SHP77 treated with DMSO at 0.1 percent for 48 hours (cell line): ENCODE results near the gene EN2.

Experiments used
- DNase-seq: peaks from one replicate; lab custom pipeline; 2025; lab: John Stamatoyannopoulos, UW

The EN2 gene

GRCh38 chr7:155464183-155464582 lies 6.3 kb downstream of the EN2 start:
- no peak for DNase-seq

GRCh38 chr7:155464948-155465739 lies 7.2 kb downstream of the EN2 start:
- no peak for DNase-seq

- no peak for DNase-seq
Measured at GRCh38 chr7:155465761-155466141, 7.8 kb downstream of the EN2 start.

- DNase-seq: no peak
Measured at GRCh38 chr7:155466142-155466813, 8.3 kb downstream of the EN2 start.

- DNase-seq: no peak
Measured at GRCh38 chr7:155466814-155467733, 9.1 kb downstream of the EN2 start.

- DNase-seq: no peak
Measured at GRCh38 chr7:155467846-155468784, 10.2 kb downstream of the EN2 start.

GRCh38 chr7:155468785-155469148 lies 10.8 kb downstream of the EN2 start:
- DNase-seq: no peak

GRCh38 chr7:155469311-155470185 lies 11.6 kb downstream of the EN2 start:
- DNase-seq: no peak

GRCh38 chr7:155470186-155470487 lies 12.2 kb downstream of the EN2 start:
- no peak for DNase-seq

GRCh38 chr7:155470686-155471638 lies 13.0 kb downstream of the EN2 start:
- no peak for DNase-seq

- no peak for DNase-seq
Measured at GRCh38 chr7:155471718-155472117, 13.8 kb downstream of the EN2 start.

- no peak for DNase-seq
Measured at GRCh38 chr7:155477476-155477875, 19.5 kb downstream of the EN2 start.

GRCh38 chr7:155481764-155482163 lies 23.8 kb downstream of the EN2 start:
- no peak for DNase-seq

- DNase-seq: no peak
Measured at GRCh38 chr7:155482511-155483183, 24.7 kb downstream of the EN2 start.

GRCh38 chr7:155483245-155483644 lies 25.3 kb downstream of the EN2 start:
- no peak for DNase-seq

- no peak for DNase-seq
Measured at GRCh38 chr7:155483868-155484325, 26.0 kb downstream of the EN2 start.

GRCh38 chr7:155484483-155485399 lies 26.8 kb downstream of the EN2 start:
- no peak for DNase-seq
